ENCODE data around the gene BCKDK. TPM values are rescaled to one million over a fixed set of nuclear protein-coding genes. Genes with fewer than 3 reads are reported as not detected.
"Not testable (repeated sequence)": the region's sequence is repeated elsewhere in the genome, so short reads cannot be mapped to it uniquely, and the experiment has no call there.

The BCKDK gene
- total RNA-seq, 1 donor from 2014 or later = 38.8 TPM

GRCh38 chr16:31138621-31139578 is 30.7 kb downstream of the BCKDK start:
- Mint-ChIP-seq H3K9me3 (ENCODE audit: unreplicated experiment) (no peaks in the 10 kb centered on the region), H3K27ac (ENCODE audit: unreplicated experiment) (no peak overlapping the region), H3K27me3 (ENCODE audit: unreplicated experiment) (no peaks in the 10 kb centered on the region), H3K4me3 (ENCODE audit: unreplicated experiment) (no peak overlapping the region), H3K4me1 (ENCODE audit: unreplicated experiment) (peaks cover 18% of the 10 kb centered on the region), H3K36me3 (ENCODE audit: unreplicated experiment) (no peaks in the 10 kb centered on the region)
- no peak for TF ChIP-seq CTCF (IDR thresholded peaks at IDR 0.05)
- DNase-seq (ENCODE audit: extremely low spot score, unreplicated experiment) = no peak

DNA sequence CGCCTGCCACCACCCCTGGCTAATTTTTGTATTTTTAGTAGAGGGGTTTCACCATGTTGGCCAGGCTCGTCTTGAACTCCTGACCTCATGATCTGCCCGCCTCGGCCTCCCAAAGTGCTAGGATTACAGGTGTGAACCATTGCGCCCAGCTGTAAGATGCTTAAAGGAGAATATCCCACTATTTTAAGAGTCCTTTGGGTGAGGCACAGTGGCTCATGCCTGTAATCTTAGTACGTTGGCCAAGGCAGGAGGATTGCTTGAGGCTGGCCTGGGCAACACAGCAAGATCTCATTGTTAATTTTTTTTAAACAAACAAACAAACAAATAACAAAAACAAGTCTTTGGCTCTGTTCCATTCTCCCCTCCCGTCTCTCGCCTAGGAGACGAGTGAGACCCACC is 32.9 kb downstream of the BCKDK start:
- not testable (repeated sequence) for H3K27me3 Mint-ChIP-seq (ENCODE audit: unreplicated experiment)

GRCh38 chr16:31141489-31142108 is 33.4 kb downstream of the BCKDK start:
- no peak for DNase-seq (ENCODE audit: extremely low spot score, unreplicated experiment)
- Mint-ChIP-seq H3K9me3 (ENCODE audit: unreplicated experiment) (no peaks in the 10 kb centered on the region), H3K27ac (ENCODE audit: unreplicated experiment) (peak overlapping the region; percentile 94), H3K36me3 (ENCODE audit: unreplicated experiment) (no peaks in the 10 kb centered on the region), H3K4me1 (ENCODE audit: unreplicated experiment) (peaks cover 14% of the 10 kb centered on the region), H3K4me3 (ENCODE audit: unreplicated experiment) (peak overlapping the region; percentile 72), H3K27me3 (ENCODE audit: unreplicated experiment) (peaks cover 5% of the 10 kb centered on the region)
- TF ChIP-seq CTCF (IDR thresholded peaks at IDR 0.05) = no peak

More for the DNA sequence above, 32.9 kb downstream of the BCKDK start:
- H3K36me3 Mint-ChIP-seq (ENCODE audit: unreplicated experiment); DNase-seq (ENCODE audit: extremely low spot score, unreplicated experiment); H3K27ac Mint-ChIP-seq (ENCODE audit: unreplicated experiment); H3K9me3 Mint-ChIP-seq (ENCODE audit: unreplicated experiment); H3K4me3 Mint-ChIP-seq (ENCODE audit: unreplicated experiment): not testable (repeated sequence)
- peaks cover 14% of the 10 kb centered on the region for H3K4me1 Mint-ChIP-seq (ENCODE audit: unreplicated experiment)

GRCh38 chr16:31142109-31143010 is 34.2 kb downstream of the BCKDK start:
- Mint-ChIP-seq H3K36me3 (ENCODE audit: unreplicated experiment) (no peaks in the 10 kb centered on the region), H3K27me3 (ENCODE audit: unreplicated experiment) (peaks cover 12% of the 10 kb centered on the region), H3K9me3 (ENCODE audit: unreplicated experiment) (no peaks in the 10 kb centered on the region), H3K4me1 (ENCODE audit: unreplicated experiment) (peaks cover 14% of the 10 kb centered on the region), H3K4me3 (ENCODE audit: unreplicated experiment) (peak overlapping the region; percentile 72), H3K27ac (ENCODE audit: unreplicated experiment) (peak overlapping the region; percentile 94)
- peak; percentile 100 for DNase-seq (ENCODE audit: extremely low spot score, unreplicated experiment)
- peak; percentile 97 for TF ChIP-seq CTCF (IDR thresholded peaks at IDR 0.05)

GRCh38 chr16:31143011-31143693 is 35.0 kb downstream of the BCKDK start:
- TF ChIP-seq CTCF (IDR thresholded peaks at IDR 0.05) = no peak
- peaks cover 18% of the 10 kb centered on the region for H3K27me3 Mint-ChIP-seq (ENCODE audit: unreplicated experiment)
- no peaks in the 10 kb centered on the region for H3K9me3 Mint-ChIP-seq (ENCODE audit: unreplicated experiment)
- H3K4me3 Mint-ChIP-seq (ENCODE audit: unreplicated experiment) = peak overlapping the region; percentile 60
- no peak overlapping the region for H3K27ac Mint-ChIP-seq (ENCODE audit: unreplicated experiment)
- H3K4me1 Mint-ChIP-seq (ENCODE audit: unreplicated experiment) = peaks cover 16% of the 10 kb centered on the region
- H3K36me3 Mint-ChIP-seq (ENCODE audit: unreplicated experiment) = no peaks in the 10 kb centered on the region
- DNase-seq (ENCODE audit: extremely low spot score, unreplicated experiment) = no peak

Data from osteocyte (in vitro differentiated cells).